HL-60 (cell line): ENCODE data around the gene PDE8A.

Source experiments
- DNase-seq, 2 experiments: peaks; one replicate each; pipeline ENCODE4 v3.0.0-alpha.2; 2010 to 2020; ENCODE audit warnings: low read depth in 1 of 2, low spot score in 1 of 2
- H3K27ac ChIP-seq: fragments of 250-450 bp; sonication (Bioruptor Pico); replicated peaks from 2 replicates; pipeline ENCODE4 v1.5.1; 2020; ENCODE audit warnings: mild to moderate bottlenecking, moderate library complexity
- H3K27me3 ChIP-seq: fragments of 250-450 bp; sonication (Bioruptor Pico); 2 replicates; pipeline ENCODE4 v1.5.1; 2021; ENCODE audit warnings: mild to moderate bottlenecking, moderate library complexity; ENCODE audit not compliant: insufficient read depth, poor library complexity, severe bottlenecking
- H3K4me3 ChIP-seq: replicated peaks from 2 replicates; pipeline ENCODE4 v1.5.1; 2011; ENCODE audit warnings: mild to moderate bottlenecking, control low read depth, low read length; ENCODE audit not compliant: insufficient read depth
- GABPA ChIP-seq: IDR thresholded peaks from 2 replicates; pipeline ENCODE4 v1.6.1; 2012; ENCODE audit warnings: low read depth
- POLR2AphosphoS5 ChIP-seq: IDR thresholded peaks from 2 replicates; pipeline ENCODE4 v1.6.1; 2012; ENCODE audit warnings: low read depth
- SPI1 ChIP-seq: IDR thresholded peaks from 2 replicates; pipeline ENCODE4 v1.6.1; 2012; ENCODE audit warnings: low read depth, mild to moderate bottlenecking, borderline replicate concordance
- TF ChIP-seq, protein P1 (sequence below): IDR thresholded peaks from 2 replicates; pipeline ENCODE4 v1.6.1; 2012; ENCODE audit warnings: low read depth; ENCODE audit not compliant: insufficient replicate concordance
- TF ChIP-seq, protein P2 (sequence below): IDR thresholded peaks from one replicate; pipeline ENCODE4 v1.5.1; 2011; ENCODE audit warnings: low read length, control low read depth, inconsistent platforms; ENCODE audit not compliant: insufficient read depth

The PDE8A gene

DNA sequence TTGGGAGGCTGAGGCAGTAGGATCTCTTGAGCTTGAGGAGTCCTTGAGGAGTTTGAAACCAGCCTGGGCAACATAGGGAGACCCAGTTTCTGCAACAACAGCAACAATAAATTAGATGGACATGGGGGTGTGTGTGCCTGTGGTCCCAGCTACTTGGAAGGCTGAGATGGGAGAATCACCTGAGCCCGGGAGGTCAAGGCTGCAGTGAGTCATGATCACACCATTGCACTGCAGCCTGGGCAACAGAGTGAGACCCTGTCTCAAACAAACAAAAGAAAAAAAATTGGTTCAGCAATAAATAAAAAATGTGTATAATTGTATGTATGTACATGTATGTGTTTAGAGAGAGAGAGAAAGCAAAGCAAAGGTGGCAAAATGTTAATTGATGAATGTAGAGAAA, 83.1 kb downstream of the PDE8A start:
- DNase-seq: no peak
- no peak overlapping the region for H3K27ac ChIP-seq
- no peak overlapping the region for H3K4me3 ChIP-seq
- TF ChIP-seq, protein P1, sequence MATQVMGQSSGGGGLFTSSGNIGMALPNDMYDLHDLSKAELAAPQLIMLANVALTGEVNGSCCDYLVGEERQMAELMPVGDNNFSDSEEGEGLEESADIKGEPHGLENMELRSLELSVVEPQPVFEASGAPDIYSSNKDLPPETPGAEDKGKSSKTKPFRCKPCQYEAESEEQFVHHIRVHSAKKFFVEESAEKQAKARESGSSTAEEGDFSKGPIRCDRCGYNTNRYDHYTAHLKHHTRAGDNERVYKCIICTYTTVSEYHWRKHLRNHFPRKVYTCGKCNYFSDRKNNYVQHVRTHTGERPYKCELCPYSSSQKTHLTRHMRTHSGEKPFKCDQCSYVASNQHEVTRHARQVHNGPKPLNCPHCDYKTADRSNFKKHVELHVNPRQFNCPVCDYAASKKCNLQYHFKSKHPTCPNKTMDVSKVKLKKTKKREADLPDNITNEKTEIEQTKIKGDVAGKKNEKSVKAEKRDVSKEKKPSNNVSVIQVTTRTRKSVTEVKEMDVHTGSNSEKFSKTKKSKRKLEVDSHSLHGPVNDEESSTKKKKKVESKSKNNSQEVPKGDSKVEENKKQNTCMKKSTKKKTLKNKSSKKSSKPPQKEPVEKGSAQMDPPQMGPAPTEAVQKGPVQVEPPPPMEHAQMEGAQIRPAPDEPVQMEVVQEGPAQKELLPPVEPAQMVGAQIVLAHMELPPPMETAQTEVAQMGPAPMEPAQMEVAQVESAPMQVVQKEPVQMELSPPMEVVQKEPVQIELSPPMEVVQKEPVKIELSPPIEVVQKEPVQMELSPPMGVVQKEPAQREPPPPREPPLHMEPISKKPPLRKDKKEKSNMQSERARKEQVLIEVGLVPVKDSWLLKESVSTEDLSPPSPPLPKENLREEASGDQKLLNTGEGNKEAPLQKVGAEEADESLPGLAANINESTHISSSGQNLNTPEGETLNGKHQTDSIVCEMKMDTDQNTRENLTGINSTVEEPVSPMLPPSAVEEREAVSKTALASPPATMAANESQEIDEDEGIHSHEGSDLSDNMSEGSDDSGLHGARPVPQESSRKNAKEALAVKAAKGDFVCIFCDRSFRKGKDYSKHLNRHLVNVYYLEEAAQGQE: no peak
- no peak for TF ChIP-seq SPI1
- no peaks in the 10 kb centered on the region for H3K27me3 ChIP-seq

DNA sequence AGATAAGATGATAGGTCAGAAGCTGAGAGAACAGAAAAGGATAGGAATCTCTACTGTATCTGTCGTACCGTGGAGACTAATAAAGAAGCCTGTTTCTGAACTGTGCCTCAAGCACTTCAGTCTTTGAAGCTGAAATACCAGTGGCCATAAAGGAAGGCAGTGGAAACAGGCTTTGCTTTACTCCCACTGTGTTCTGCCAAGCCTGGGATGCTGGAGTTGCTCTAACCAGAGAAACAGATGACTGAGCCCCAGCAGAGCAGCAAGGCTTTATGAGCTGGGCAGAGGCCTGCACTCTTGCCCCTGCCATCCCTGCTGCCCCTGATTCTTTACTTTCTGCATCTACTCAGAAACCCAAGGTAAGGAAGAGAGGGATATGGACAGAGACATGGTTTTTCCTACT, 89.4 kb downstream of the PDE8A start:
- Histone ChIP-seq H3K27me3 (no peaks in the 10 kb centered on the region), H3K4me3 (no peak overlapping the region), H3K27ac (no peak overlapping the region)
- TF ChIP-seq, protein P2, sequence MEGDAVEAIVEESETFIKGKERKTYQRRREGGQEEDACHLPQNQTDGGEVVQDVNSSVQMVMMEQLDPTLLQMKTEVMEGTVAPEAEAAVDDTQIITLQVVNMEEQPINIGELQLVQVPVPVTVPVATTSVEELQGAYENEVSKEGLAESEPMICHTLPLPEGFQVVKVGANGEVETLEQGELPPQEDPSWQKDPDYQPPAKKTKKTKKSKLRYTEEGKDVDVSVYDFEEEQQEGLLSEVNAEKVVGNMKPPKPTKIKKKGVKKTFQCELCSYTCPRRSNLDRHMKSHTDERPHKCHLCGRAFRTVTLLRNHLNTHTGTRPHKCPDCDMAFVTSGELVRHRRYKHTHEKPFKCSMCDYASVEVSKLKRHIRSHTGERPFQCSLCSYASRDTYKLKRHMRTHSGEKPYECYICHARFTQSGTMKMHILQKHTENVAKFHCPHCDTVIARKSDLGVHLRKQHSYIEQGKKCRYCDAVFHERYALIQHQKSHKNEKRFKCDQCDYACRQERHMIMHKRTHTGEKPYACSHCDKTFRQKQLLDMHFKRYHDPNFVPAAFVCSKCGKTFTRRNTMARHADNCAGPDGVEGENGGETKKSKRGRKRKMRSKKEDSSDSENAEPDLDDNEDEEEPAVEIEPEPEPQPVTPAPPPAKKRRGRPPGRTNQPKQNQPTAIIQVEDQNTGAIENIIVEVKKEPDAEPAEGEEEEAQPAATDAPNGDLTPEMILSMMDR: no peak
- no peak for TF ChIP-seq SPI1
- TF ChIP-seq, protein P1: no peak
- TF ChIP-seq GABPA: no peak
- TF ChIP-seq POLR2AphosphoS5: no peak
- DNase-seq: no peak

DNA sequence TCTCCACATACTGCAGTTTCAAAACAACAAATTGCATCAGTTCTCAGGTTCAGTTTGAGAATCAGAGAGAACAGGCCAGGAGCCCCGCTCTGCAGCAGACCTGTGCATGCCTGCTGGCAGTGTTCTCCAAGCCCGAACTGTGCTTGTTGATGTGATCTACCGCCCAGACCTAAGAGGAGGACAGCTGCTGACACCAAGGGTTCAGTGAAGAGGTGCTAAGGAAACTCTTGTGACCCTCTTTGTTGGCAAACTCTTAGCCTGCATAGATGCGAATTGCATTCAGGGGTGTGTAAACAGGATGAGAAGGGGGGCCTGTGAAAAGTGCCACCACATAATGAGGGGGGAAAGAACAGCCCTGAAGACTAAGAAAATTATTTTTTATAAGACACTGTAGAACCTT, 89.8 kb downstream of the PDE8A start:
- DNase-seq: no peak
- Histone ChIP-seq H3K27ac (no peak overlapping the region), H3K4me3 (no peak overlapping the region), H3K27me3 (no peaks in the 10 kb centered on the region)
- TF ChIP-seq GABPA (no peak), SPI1 (no peak), POLR2AphosphoS5 (no peak)
- TF ChIP-seq, protein P2: no peak
- TF ChIP-seq, protein P1: no peak

DNA sequence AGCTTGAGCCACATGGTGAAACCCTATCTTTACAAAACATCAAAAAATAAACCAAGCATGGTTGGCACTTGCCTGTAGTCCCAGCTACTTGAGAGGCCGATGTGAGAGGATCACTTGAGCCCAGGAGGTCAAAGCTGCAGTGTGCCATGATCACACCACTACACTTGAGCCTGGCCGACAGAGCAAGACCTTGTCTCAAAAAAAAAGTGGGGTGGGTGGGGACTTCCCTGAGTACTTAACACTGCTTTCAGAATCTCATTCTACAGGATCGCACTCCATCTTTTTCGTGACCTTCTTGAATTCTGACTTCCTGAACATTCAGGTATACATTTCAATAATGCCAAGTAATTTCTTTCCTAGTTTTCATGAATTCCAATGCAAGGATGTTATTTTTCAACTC, 91.3 kb downstream of the PDE8A start:
- H3K27me3 ChIP-seq: no peaks in the 10 kb centered on the region

More for the DNA sequence above, 91.3 kb downstream of the PDE8A start:
- TF ChIP-seq POLR2AphosphoS5: no peak
- TF ChIP-seq, protein P1: no peak
- TF ChIP-seq SPI1: no peak
- H3K4me3 ChIP-seq: no peak overlapping the region
- no peak overlapping the region for H3K27ac ChIP-seq
- no peak for DNase-seq
